CD14-positive monocyte (primary cell): ENCODE measurements around the gene IRAK1. TPM values are rescaled to one million over a fixed set of nuclear protein-coding genes. Genes with fewer than 3 reads are reported as not detected.
A peak's percentile ranks its signal among the peaks of the same experiment; 100 is the strongest.

Experiments used
- DNase-seq, 3 donors: peaks; one replicate each; pipeline ENCODE4 v3.0.0-alpha.2; 2011 to 2022
- H2AFZ ChIP-seq: 2 replicates; pipeline ENCODE4 v1.6.0; 2012; ENCODE audit warnings: mild to moderate bottlenecking, low read depth, low read length, inconsistent platforms; ENCODE audit not compliant: insufficient read depth, poor library complexity, severe bottlenecking
- H3K27ac ChIP-seq, 2 donors: 1 replicate in 1 of 2; 2 replicates in 1 of 2; pipeline ENCODE4 v1.5.1; 2012 to 2013; ENCODE audit warnings: low read length in 2 of 2, control low read depth in 1 of 2, inconsistent platforms in 1 of 2, low read depth in 1 of 2, mild to moderate bottlenecking in 1 of 2
- H3K27me3 ChIP-seq, 2 donors: one replicate each; pipeline versions ENCODE4 v1.6.0 to v1.6.1; 2011 to 2013; ENCODE audit warnings: low read length in 2 of 2; ENCODE audit not compliant: control insufficient read depth in 2 of 2, insufficient read depth in 2 of 2
- H3K36me3 ChIP-seq, 2 donors: replicated peaks in 1 of 2; 1 replicate in 1 of 2; 2 replicates in 1 of 2; pipeline versions ENCODE4 v1.5.1 to v1.6.1; 2012 to 2013; ENCODE audit warnings: low read length in 2 of 2, control low read depth in 1 of 2, inconsistent platforms in 1 of 2, mild to moderate bottlenecking in 1 of 2; ENCODE audit not compliant: insufficient read depth in 2 of 2, control insufficient read depth in 1 of 2
- H3K4me1 ChIP-seq, 2 donors: 1 replicate in 1 of 2; 2 replicates in 1 of 2; pipeline versions ENCODE4 v1.5.1 to v1.6.1; 2012 to 2013; ENCODE audit warnings: low read length in 2 of 2, control low read depth in 1 of 2, inconsistent platforms in 1 of 2, mild to moderate bottlenecking in 1 of 2, moderate library complexity in 1 of 2; ENCODE audit not compliant: insufficient read depth in 2 of 2, control insufficient read depth in 1 of 2
- H3K4me2 ChIP-seq: replicated peaks from 2 replicates; pipeline ENCODE3; 2012; ENCODE audit warnings: low read length, moderate library complexity, mild to moderate bottlenecking; ENCODE audit not compliant: poor library complexity, severe bottlenecking; ENCODE audit errors: extremely low read depth
- H3K4me3 ChIP-seq, 3 experiments: fragments of 200-600 bp in 1 of 3; sonication (generic) in 1 of 3; replicated peaks in 1 of 3; 1 replicate in 2 of 3; 2 replicates in 1 of 3; pipeline ENCODE4 v1.5.1; 2011 to 2013; ENCODE audit warnings: low read length in 3 of 3, mild to moderate bottlenecking in 3 of 3, control low read depth in 2 of 3, low read depth in 2 of 3, inconsistent platforms in 1 of 3, moderate library complexity in 1 of 3
- H3K79me2 ChIP-seq: 2 replicates; pipeline ENCODE4 v1.6.0; 2012; ENCODE audit warnings: mild to moderate bottlenecking, control low read depth, inconsistent platforms, low read length, moderate library complexity; ENCODE audit not compliant: insufficient read depth
- H3K9ac ChIP-seq: 2 replicates; pipeline ENCODE4 v1.6.0; 2017; ENCODE audit warnings: low read length, mild to moderate bottlenecking; ENCODE audit not compliant: insufficient read depth, poor library complexity, severe bottlenecking
- H3K9me3 ChIP-seq, 2 donors: replicated peaks in 1 of 2; 1 replicate in 1 of 2; 2 replicates in 1 of 2; pipeline versions ENCODE4 v1.5.1 to v1.6.1; 2012 to 2013; ENCODE audit warnings: low read length in 2 of 2, control low read depth in 1 of 2; ENCODE audit not compliant: control insufficient read depth in 1 of 2, insufficient read depth in 1 of 2
- H4K20me1 ChIP-seq: 2 replicates; pipeline ENCODE4 v1.6.0; 2012; ENCODE audit warnings: mild to moderate bottlenecking, low read length, control low read depth, moderate library complexity; ENCODE audit not compliant: insufficient read depth
- H3K27ac Mint-ChIP-seq, 7 donors: one replicate each; pipeline ENCODE4 v1.8.0; 2020; ENCODE audit warnings: mild to moderate bottlenecking in 7 of 7, mixed read lengths in 7 of 7, moderate library complexity in 6 of 7, inconsistent platforms in 2 of 7
- H3K27me3 Mint-ChIP-seq, 3 donors: one replicate each; pipeline ENCODE4 v1.8.0; 2021 to 2022; ENCODE audit warnings: low read depth in 3 of 3, mild to moderate bottlenecking in 3 of 3, mixed read lengths in 3 of 3, moderate library complexity in 3 of 3, inconsistent platforms in 1 of 3
- H3K36me3 Mint-ChIP-seq, 2 donors: one replicate each; pipeline ENCODE4 v1.8.0; 2020; ENCODE audit warnings: mixed read lengths in 2 of 2, inconsistent platforms in 1 of 2, mild to moderate bottlenecking in 1 of 2
- H3K4me1 Mint-ChIP-seq: one replicate; pipeline ENCODE4 v1.8.0; 2020; ENCODE audit warnings: mild to moderate bottlenecking, mixed read lengths
- H3K4me3 Mint-ChIP-seq, 2 donors: one replicate each; pipeline ENCODE4 v1.8.0; 2020; ENCODE audit warnings: mild to moderate bottlenecking in 2 of 2, mixed read lengths in 2 of 2, moderate library complexity in 1 of 2
- H3K9me3 Mint-ChIP-seq, 7 donors: one replicate each; pipeline ENCODE4 v1.8.0; 2020 to 2022; ENCODE audit warnings: mixed read lengths in 7 of 7, mild to moderate bottlenecking in 6 of 7, moderate library complexity in 6 of 7, inconsistent platforms in 2 of 7
- WGBS: methylation state at CpG from one replicate; pipeline ENCODE4 v1.1.5; 2013; ENCODE audit warnings: missing lambda C conversion rate; ENCODE audit not compliant: insufficient coverage; 5-methylcytosine and 5-hydroxymethylcytosine counted together
- intact Hi-C, 2 donors: fragments of 100-400 bp; cut with micrococcal nuclease; formaldehyde crosslinking; loops; one replicate each; pipeline versions ENCODE4 v1.15.0 to v1.15.1; 2023
- polyA plus RNA-seq, 3 donors: library from polyadenylated mRNA; depleted of rRNA in 1 of 3; unstranded in 2 of 3; stranded (reverse) in 1 of 3; fragments of 300-500 nt in 2 of 3; fragments of >200 nt in 1 of 3; fragmentation: Illumina TruSeq in 2 of 3; gene quantifications; 1 replicate in 2 of 3; 2 replicates in 1 of 3; pipeline ENCODE4 v1.2.3, GENCODE V29; 2012 to 2021
- TF ChIP-seq, protein P1 (sequence below): fragments of 200-600 bp; IDR thresholded peaks from one replicate; pipeline ENCODE4 v1.8.0; 2022; ENCODE audit warnings: antibody characterized with exemption, mild to moderate bottlenecking

Gene IRAK1
- polyA plus RNA-seq, 3 donors, result 47.8 to 109 (median 49.5) TPM

DNA sequence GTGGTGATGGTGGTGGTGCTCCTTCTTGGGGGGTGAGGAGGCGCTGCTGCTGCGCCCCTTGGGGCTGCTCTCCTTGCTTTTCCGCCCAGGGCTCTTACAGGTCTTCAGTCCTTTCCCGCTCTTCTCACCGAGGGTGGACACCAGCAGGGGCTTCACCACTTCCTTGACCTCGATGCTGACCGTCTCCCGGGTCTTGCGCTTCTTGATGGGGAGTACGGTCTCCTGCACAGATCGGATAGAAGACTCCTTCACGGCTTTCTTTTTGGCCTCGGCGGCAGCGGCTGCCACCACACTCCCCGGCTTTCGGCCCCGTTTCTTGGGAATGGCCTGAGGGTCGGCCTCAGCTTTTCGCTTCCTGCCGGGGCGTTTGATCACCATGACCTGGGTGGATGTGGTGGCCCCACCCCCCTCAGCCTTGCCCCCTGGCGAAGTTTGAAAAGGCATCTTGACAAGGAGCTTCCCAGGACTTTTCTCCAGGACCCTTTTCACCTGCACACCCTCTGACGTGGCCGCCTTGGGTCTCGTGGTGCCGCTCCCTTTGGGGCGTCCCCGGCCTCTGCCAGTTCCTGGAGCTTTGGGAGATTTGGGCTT is 11.1 kb upstream of the IRAK1 start:
- Histone ChIP-seq H3K9me3 (peaks cover 0 to 6% of the 10 kb centered on the region in 2 donors), H3K4me3 (no peak overlapping the region), H3K27ac (no peak overlapping the region), H3K9ac (no peak overlapping the region), H2AFZ (no peak overlapping the region), H3K27me3 (no peaks in the 10 kb centered on the region), H4K20me1 (peaks cover 51% of the 10 kb centered on the region), H3K36me3 (peaks cover 41 to 86% of the 10 kb centered on the region in 2 donors), H3K4me2 (no peak overlapping the region), H3K79me2 (peaks cover 24% of the 10 kb centered on the region), H3K4me1 (no peaks in the 10 kb centered on the region)
- H3K4me1 Mint-ChIP-seq, result no peaks in the 10 kb centered on the region
- H3K4me3 Mint-ChIP-seq, result no peak overlapping the region
- TF ChIP-seq, protein P1, sequence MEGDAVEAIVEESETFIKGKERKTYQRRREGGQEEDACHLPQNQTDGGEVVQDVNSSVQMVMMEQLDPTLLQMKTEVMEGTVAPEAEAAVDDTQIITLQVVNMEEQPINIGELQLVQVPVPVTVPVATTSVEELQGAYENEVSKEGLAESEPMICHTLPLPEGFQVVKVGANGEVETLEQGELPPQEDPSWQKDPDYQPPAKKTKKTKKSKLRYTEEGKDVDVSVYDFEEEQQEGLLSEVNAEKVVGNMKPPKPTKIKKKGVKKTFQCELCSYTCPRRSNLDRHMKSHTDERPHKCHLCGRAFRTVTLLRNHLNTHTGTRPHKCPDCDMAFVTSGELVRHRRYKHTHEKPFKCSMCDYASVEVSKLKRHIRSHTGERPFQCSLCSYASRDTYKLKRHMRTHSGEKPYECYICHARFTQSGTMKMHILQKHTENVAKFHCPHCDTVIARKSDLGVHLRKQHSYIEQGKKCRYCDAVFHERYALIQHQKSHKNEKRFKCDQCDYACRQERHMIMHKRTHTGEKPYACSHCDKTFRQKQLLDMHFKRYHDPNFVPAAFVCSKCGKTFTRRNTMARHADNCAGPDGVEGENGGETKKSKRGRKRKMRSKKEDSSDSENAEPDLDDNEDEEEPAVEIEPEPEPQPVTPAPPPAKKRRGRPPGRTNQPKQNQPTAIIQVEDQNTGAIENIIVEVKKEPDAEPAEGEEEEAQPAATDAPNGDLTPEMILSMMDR, result no peak
- H3K27me3 Mint-ChIP-seq, result peaks cover 0 to 50% (median 0%) of the 10 kb centered on the region in 3 donors
- no peak for DNase-seq
- H3K27ac Mint-ChIP-seq, result peak overlapping the region in 1 of 7 donors; percentile 37
- peaks cover 52 to 73% of the 10 kb centered on the region in 2 donors for H3K36me3 Mint-ChIP-seq
- WGBS, result 92% methylated on average over 13 of the region's 29 CpGs
- intact Hi-C loops, result no loop called here
- H3K9me3 Mint-ChIP-seq, result peaks cover 0 to 8% (median 0%) of the 10 kb centered on the region in 7 donors

- H3K27ac Mint-ChIP-seq, result peak overlapping the region in 1 of 7 donors; percentile 62
- H3K36me3 ChIP-seq, result peaks cover 41 to 84% of the 10 kb centered on the region in 2 donors
Measured at GRCh38 chrX:154030266-154030665, 10.6 kb upstream of the IRAK1 start.

More at GRCh38 chrX:154030266-154030665, 10.6 kb upstream of the IRAK1 start:
- intact Hi-C loops, result no loop called here
- Histone ChIP-seq H3K4me3 (no peak overlapping the region), H3K79me2 (peaks cover 22% of the 10 kb centered on the region), H3K27ac (no peak overlapping the region), H3K4me1 (no peaks in the 10 kb centered on the region), H2AFZ (no peak overlapping the region), H3K9ac (no peak overlapping the region), H3K4me2 (no peak overlapping the region), H3K27me3 (no peaks in the 10 kb centered on the region), H3K9me3 (peaks cover 0 to 6% of the 10 kb centered on the region in 2 donors), H4K20me1 (peaks cover 53% of the 10 kb centered on the region)
- TF ChIP-seq, protein P1, result no peak
- no peaks in the 10 kb centered on the region for H3K4me1 Mint-ChIP-seq
- H3K27me3 Mint-ChIP-seq, result peaks cover 0 to 56% (median 0%) of the 10 kb centered on the region in 3 donors
- WGBS, result 100% methylated on average over 7 of the region's 20 CpGs
- no peak for DNase-seq
- peaks cover 0 to 8% (median 0%) of the 10 kb centered on the region in 7 donors for H3K9me3 Mint-ChIP-seq
- peaks cover 52 to 69% of the 10 kb centered on the region in 2 donors for H3K36me3 Mint-ChIP-seq
- no peak overlapping the region for H3K4me3 Mint-ChIP-seq
